ENCODE measurements around the gene ECI1.
"Not testable (repeated sequence)": the region's sequence is repeated elsewhere in the genome, so short reads cannot be mapped to it uniquely, and the experiment has no call there.

ECI1 gene

DNA sequence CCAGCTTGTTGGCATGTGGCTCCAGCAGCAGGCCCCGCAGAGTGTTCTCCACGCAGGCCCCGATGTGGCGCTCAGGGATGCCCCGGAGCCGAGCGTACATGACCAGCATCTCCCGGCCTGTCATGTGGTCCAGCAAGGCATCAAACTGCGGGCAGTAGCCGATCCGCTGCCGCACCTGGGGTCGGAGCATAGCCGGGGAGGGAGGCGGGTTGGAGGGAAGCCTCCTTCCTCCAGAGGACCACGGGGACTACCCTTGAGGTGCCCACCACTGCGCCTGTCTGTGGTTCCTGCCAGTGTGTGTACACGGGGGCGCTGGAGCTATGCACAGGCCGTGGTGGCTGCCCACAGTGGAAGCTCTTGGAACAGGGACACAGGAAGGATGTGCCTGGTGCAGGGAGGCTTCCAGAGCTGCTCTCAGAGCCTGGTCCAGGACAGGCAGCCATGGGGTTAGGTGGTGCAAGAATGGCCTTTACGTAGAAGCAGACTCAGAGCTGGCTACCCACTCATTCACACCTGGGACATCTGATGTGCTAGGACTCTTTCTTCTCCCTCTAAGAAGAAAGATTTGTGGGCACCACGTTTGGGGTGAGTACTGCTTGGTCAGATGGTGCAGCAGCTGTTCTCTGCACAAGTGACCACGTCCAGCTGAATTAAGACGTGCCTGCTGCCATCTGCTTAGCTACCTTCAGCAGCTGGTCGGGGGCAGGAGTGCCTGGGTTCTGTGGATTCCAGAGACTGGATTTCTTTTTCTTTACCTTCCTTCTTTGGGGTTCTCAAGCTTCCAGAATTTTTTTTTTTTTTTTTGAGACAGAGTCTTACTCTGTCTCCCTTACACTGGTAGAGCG is 27.8 kb upstream of the ECI1 start:
- no peak for FAIRE-seq

DNA sequence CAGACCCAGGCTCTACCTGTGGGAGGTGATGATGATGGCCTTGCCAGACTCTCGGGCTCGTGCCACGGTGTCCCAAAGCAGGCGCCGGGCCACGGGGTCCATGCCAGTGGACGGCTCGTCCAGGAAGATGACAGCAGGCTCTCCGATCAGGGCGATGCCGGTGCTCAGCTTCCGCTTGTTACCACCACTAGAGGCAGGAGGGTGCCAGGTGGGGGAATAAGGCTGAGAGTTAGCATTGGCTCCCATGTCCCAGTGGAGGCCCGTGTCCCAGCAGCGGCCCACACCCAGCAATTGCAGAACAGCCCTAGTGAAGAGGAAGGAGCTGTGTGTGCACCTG is 26.9 kb upstream of the ECI1 start:
- FAIRE-seq: no peak

GRCh38 chr16:2277466-2278271 is 26.3 kb upstream of the ECI1 start:
- FAIRE-seq: no peak

GRCh38 chr16:2276368-2277195 is 25.2 kb upstream of the ECI1 start:
- no peak for FAIRE-seq

DNA sequence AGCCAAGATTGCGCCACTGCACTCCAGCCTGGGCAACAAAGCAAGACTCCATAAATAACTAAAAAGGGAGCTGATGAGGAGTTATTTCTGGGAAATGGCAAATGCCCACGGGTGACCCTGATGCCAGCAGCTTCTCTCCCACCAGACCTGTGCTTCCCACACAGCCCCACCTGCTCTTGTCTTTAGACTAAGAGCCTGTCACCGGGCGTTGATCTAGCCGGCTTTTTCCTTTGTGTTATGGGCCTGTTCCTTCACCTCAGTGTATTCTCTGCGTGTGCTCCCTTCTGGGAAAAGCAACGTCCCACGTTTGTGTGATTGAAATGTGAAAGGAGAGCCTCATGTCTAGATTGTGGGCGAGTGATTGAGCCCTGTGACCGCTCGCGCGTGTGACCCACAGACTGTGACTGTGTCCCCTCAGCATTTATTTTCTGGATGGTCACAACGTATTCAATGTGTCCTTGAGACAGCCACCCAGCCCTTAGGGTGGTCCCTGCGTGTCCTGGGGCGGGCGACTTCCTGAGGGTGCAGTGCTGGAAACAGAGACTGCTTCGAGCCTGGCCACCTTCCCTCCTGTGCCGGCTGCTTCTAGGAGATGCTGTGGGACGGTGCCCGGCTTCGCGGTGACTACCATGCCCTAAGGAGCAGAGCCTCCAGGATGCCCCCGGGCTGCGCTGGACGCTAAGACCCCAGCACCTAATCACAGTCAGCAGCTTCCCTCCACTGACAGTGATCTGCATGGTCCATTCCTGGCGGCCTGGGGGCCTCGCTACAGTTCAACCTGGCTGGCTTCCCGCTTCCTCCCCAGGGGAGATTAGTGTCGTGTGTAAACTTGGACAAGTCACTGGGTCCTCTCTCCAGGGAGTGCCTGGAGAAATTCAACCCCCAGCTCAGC is 24.3 kb upstream of the ECI1 start:
- FAIRE-seq: no peak

- FAIRE-seq: no peak
Measured at GRCh38 chr16:2273931-2274330, 22.5 kb upstream of the ECI1 start.

DNA sequence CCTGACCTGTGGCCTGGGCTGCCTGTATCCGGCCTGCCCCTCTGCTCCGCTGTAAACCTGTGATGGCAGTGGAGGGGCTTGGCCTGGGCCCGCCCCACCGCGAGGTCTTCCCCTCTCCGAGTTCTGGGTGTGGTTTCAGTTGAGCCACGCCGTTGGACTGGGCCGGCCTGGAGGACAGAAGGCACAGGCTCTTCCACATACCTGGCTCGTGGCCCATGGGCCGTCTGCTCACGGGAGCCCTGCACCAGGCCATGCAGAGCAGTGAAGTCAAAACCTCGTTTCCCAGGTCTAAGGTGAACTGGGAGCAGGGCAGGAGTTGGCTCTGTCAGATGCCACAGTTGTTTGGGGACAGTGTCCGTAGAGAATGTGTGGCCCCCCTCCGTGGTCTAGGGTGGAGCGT is 22.1 kb upstream of the ECI1 start:
- no peak for FAIRE-seq

- FAIRE-seq: no peak
Measured at GRCh38 chr16:2271848-2272461, 20.6 kb upstream of the ECI1 start.

DNA sequence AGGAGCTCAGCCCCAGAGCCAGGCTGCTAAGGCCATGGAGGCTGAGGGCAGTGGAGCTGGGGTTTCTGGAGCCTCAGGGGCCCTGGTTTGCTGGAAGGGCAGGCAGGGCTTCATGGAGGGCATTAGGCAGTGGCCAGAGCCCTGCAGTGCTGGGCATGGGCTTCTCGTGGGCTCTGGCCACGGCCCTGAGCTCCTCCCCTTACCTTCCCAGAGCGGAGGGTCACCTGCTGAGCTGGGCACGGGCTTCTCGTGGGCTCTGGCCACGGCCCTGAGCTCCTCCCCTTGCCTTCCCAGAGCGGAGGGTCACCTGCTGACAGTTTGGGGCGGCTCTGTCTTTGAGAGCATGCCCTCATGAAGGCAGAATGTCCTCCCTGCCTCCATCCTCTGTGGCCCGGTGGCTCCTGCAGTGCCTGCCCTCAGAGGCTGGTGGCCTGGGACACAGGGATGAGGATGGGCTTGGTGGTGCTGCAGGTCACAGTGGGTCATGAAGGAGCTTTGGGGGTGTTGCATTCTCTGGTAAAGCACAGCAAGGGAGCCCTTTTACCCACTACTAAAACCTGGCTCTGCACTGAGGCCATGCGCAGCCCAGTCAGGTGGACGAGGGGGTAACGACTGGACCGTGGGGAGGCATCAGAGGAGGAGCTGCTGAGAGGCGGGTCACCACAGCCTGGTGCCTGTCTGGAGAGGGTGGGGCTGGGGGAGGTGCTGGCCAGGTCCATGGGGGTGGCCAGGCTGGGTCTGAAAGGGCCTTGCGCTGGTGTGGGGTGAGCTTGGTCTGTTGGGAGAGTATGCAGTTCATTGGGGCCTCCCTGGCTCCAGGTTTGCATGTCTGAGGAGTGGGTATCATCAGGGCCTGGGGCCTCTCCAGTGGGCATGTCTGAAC is 19.4 kb upstream of the ECI1 start:
- no peak for FAIRE-seq

- FAIRE-seq: no peak
Measured at GRCh38 chr16:2270070-2270462, 18.7 kb upstream of the ECI1 start.

DNA sequence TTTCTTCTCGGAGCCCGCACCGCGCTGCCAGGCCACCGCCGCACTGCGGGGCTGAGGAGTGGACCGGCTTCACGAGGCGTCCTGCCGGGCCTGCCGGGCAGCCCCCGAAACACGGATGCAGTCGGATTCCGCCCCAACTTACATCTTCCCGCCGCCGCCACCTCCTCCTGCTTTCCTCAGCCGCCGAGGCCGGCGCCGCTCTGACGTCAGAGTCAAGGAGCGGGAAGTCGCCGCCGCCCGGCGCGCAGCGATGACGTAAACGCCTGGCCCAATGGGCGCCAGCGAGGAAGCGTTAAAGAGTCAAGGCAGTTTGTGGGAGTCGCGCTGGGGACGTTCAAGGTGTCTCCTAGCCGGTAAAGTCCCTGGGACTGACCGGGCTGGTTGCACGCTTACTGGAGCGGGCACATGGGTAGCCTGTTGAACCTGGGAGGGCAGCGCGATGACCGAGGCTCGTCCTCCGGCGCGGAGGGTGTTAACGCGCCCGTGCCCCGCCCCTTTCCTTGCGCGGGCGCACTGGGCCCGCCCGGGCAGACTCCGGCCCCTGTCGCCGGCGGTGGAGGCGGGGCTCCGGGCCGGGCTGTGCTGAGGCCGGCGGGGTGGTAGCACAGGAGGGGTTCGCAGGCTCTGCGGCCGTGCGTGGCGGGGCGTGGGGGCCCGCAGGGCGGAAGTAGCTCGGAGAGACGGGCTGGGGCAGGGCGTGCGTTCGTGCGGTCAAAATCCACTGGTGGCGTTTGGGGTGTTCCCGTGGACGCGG is 16.7 kb upstream of the ECI1 start, which contains the start of gene RNPS1:
TSS of gene RNPS1 (minus strand) at position 214 of the 754 bp plus-strand sequence. CDS start 3,483 bp downstream, outside the sequence.
- no peak for FAIRE-seq

GRCh38 chr16:2267505-2267912 is 16.1 kb upstream of the ECI1 start:
- FAIRE-seq: not testable (repeated sequence)

DNA sequence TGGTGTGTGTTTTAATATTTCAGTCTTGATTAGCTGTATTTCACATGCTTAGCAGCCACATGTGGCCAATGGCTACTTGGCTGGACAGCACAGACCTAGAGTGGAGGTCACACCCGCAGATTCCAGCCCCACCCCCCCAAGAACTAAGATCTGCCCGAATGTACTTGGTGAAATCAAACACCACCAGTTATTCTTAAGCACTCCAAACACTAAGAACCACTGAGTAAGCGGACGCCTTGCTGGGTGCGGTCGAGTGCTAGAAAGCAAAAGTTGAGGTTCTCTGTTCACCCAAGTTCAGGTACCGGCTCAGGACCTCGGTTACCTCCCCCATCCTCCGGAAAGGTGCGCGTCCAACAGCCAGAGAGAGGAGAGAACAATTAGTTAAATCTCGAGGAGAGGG is 15.5 kb upstream of the ECI1 start:
- not testable (repeated sequence) for FAIRE-seq

DNA sequence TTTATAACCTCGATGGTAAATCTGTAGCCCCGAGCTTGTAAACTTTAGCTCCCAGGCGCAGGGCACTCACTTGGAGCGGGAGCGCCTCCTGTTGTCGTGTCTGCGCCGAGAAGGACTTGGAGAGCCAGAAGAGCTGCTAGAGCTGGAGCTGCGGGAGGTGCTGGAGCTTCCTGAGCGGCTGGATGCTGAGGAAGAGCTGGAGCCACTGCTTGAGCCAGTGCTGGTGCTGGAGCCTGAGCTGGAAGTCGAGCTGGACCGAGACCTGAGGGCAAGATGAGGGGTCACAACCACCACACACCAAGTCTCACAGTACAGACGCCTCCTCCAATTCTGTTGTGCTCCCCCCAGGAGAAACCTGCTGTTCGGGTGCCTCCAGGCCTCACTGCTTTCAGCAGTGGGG is 11.6 kb upstream of the ECI1 start:
- FAIRE-seq: not testable (repeated sequence)

GRCh38 chr16:2260250-2260649 is 8.9 kb upstream of the ECI1 start:
- FAIRE-seq: no peak

DNA sequence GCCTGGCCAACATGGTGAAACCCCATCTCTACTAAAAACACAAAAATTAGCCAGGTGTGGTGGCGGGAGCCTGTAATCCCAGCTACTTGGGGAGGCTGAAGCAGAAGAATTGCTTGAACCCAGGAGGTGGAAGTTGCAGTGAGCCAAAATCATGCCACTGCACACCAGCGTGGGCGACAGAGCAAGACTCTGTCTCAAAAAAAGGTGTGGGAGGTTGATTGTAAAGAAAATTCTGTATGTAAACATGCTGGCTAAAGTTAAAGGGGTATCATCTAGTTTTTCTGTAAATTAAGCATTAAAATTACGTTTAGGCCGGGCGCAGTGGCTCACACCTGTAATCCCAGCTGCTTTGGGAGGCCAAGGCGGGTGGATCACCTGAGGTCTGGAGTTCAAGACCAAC is 7.1 kb upstream of the ECI1 start:
- not testable (repeated sequence) for FAIRE-seq

- no peak for FAIRE-seq
Measured at GRCh38 chr16:2257726-2258125, 6.3 kb upstream of the ECI1 start.

DNA sequence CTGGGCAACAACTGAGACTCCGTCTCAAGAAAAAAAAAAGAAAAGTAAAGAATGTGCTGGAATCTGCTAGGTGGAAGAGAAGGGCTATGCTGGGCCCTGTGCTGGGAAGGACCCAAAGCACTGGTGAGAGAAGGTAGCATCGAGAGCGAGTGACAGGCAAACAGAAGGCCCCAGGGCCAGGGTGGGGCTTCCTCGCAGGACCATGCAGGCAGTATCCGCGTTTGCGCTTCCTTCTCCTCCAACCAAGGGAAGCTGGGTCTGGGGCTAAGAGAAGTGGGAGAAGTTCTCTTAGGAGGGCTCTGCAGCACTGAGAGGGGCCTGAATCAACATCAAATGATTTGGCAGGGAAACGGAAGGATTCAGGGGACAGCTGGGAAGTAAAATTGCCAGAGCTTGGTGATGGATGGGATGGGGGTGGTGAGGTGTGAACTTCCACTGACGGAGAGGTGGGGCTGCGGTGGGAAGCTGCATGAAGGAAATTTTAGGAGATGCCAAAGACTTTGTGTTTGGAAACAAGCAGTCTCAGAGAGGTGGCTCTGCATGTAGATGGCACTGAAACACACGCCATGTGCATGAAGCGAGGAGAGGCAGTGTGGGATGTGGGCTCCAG is 5.2 kb upstream of the ECI1 start:
- no peak for FAIRE-seq

DNA sequence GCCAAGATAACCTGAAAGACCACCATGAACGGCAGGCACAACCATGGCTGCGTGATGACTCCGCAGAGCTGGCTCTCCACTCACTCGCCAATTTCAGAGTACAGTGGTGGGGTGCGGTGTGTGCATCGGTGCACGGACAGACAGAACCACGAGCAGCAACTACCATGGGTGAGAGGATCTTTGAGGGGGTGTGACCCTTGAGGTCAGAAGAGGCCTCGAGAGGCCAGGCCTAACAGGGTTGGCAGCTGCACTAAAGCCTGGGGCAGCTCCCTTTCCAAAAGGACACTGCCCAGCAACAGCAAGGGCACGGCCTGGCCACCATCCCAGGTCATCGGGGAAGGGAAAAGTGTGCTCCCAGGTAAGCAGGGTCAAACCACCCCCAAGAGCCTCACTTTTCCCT is 1.9 kb upstream of the ECI1 start:
- FAIRE-seq: no peak
